ENCODE results near the gene ASB18. TPM values are rescaled to one million over a fixed set of nuclear protein-coding genes. Genes with fewer than 3 reads are reported as not detected.

The ASB18 gene
- total RNA-seq, 1 experiment from 2014 or later, result not detected

DNA sequence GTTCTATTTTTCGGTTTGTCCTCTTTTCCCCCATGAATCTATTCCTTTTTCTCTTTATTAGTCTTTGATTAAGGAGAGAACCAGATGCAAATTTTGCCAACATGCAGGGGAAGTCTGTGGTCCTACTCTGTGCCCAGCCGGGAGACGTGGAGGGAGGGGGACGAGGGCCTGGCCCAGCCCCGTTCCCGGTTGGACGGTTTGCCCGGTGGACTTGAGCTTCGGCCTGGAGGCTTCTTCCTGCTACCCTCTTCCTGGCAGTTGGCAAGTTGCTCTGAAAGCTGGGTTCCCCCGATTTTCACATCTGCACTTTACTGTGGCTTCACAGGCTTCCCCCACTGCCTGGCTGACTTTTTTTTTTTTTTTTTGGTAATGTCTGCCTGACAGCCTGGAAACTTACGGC, 56.7 kb downstream of the ASB18 start:
- CTCF ChIA-PET, result no interaction called here
- no TSS peak for BruUV-seq (replicated peaks)
- RAD21 ChIA-PET (ENCODE audit: low non-redundant PET in 1 of 2, low total read pairs in 2 of 2, uncharacterized antibody in 2 of 2, unreplicated experiment in 2 of 2), result no interaction called here

More for the DNA sequence above, 56.7 kb downstream of the ASB18 start:
- H3K4me2 ChIP-seq (ENCODE audit: low read length), result no peak overlapping the region
- no peaks in the 10 kb centered on the region for H3K9me3 ChIP-seq (ENCODE audit: control insufficient read depth in 1 of 2, insufficient read depth in 1 of 2, low read depth in 1 of 2, low read length in 2 of 2)
- ATAC-seq (no peak), DNase-seq (ENCODE audit: low read depth, low spot score) (no peak)
- H2AFZ ChIP-seq (ENCODE audit: low read depth, low read length, poor library complexity, severe bottlenecking), result no peak overlapping the region
- no peak overlapping the region for H3K9ac ChIP-seq (ENCODE audit: low read length)
- H3K4me3 ChIP-seq (replicated peaks in 1 of 2; ENCODE audit: low read depth in 1 of 2, low read length in 2 of 2), result no peak overlapping the region
- no peak overlapping the region for H3K27ac ChIP-seq (ENCODE audit: low read depth, low read length)
- POLR2A ChIA-PET, result interaction anchor here (0.7 kb wide), 1 partner anchor 228 kb away, joined by 4 read pairs; no protein-coding TSS in a partner anchor
- no peaks in the 10 kb centered on the region for H3K36me3 ChIP-seq (ENCODE audit: control insufficient read depth in 1 of 2, insufficient read depth in 2 of 2, low read length in 2 of 2)
- H3K4me1 ChIP-seq (ENCODE audit: control insufficient read depth in 1 of 2, insufficient read depth in 2 of 2, low read length in 2 of 2), result no peaks in the 10 kb centered on the region
- TF ChIP-seq, protein P1, sequence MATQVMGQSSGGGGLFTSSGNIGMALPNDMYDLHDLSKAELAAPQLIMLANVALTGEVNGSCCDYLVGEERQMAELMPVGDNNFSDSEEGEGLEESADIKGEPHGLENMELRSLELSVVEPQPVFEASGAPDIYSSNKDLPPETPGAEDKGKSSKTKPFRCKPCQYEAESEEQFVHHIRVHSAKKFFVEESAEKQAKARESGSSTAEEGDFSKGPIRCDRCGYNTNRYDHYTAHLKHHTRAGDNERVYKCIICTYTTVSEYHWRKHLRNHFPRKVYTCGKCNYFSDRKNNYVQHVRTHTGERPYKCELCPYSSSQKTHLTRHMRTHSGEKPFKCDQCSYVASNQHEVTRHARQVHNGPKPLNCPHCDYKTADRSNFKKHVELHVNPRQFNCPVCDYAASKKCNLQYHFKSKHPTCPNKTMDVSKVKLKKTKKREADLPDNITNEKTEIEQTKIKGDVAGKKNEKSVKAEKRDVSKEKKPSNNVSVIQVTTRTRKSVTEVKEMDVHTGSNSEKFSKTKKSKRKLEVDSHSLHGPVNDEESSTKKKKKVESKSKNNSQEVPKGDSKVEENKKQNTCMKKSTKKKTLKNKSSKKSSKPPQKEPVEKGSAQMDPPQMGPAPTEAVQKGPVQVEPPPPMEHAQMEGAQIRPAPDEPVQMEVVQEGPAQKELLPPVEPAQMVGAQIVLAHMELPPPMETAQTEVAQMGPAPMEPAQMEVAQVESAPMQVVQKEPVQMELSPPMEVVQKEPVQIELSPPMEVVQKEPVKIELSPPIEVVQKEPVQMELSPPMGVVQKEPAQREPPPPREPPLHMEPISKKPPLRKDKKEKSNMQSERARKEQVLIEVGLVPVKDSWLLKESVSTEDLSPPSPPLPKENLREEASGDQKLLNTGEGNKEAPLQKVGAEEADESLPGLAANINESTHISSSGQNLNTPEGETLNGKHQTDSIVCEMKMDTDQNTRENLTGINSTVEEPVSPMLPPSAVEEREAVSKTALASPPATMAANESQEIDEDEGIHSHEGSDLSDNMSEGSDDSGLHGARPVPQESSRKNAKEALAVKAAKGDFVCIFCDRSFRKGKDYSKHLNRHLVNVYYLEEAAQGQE (IDR thresholded peaks at IDR 0.05; ENCODE audit: low read depth), result no peak
- TF ChIP-seq, protein P2, sequence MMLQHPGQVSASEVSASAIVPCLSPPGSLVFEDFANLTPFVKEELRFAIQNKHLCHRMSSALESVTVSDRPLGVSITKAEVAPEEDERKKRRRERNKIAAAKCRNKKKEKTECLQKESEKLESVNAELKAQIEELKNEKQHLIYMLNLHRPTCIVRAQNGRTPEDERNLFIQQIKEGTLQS (IDR thresholded peaks at IDR 0.05), result no peak
- TF ChIP-seq FOSL1 (IDR thresholded peaks at IDR 0.05; ENCODE audit: low read depth) (no peak), SP1 (IDR thresholded peaks at IDR 0.05; ENCODE audit: low read depth) (no peak), ZFX (IDR thresholded peaks at IDR 0.05) (no peak), EZH2 (IDR thresholded peaks at IDR 0.05) (no peak), EGR1 (IDR thresholded peaks at IDR 0.05; ENCODE audit: low read depth) (no peak), ZNF274 (IDR thresholded peaks at IDR 0.05; ENCODE audit: low read depth, low read length) (no peak), RAD21 (IDR thresholded peaks at IDR 0.05; ENCODE audit: low read depth) (no peak), JUND (IDR thresholded peaks at IDR 0.05) (no peak), CBX3 (IDR thresholded peaks at IDR 0.05; ENCODE audit: low read depth) (no peak), ELF1 (IDR thresholded peaks at IDR 0.05; ENCODE audit: borderline replicate concordance, low read depth) (no peak), SIN3A (IDR thresholded peaks at IDR 0.05; ENCODE audit: low read depth) (no peak), SRF (IDR thresholded peaks at IDR 0.05; ENCODE audit: low read depth) (no peak)
- TF ChIP-seq, protein P3, sequence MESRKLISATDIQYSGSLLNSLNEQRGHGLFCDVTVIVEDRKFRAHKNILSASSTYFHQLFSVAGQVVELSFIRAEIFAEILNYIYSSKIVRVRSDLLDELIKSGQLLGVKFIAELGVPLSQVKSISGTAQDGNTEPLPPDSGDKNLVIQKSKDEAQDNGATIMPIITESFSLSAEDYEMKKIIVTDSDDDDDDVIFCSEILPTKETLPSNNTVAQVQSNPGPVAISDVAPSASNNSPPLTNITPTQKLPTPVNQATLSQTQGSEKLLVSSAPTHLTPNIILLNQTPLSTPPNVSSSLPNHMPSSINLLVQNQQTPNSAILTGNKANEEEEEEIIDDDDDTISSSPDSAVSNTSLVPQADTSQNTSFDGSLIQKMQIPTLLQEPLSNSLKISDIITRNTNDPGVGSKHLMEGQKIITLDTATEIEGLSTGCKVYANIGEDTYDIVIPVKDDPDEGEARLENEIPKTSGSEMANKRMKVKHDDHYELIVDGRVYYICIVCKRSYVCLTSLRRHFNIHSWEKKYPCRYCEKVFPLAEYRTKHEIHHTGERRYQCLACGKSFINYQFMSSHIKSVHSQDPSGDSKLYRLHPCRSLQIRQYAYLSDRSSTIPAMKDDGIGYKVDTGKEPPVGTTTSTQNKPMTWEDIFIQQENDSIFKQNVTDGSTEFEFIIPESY (IDR thresholded peaks at IDR 0.05; ENCODE audit: extremely low read depth, insufficient replicate concordance, low read length), result no peak
- no peaks in the 10 kb centered on the region for H3K27me3 ChIP-seq (ENCODE audit: insufficient read depth, low read length)
- H3K9me2 ChIP-seq (ENCODE audit: insufficient read depth), result no peaks in the 10 kb centered on the region
- no peaks in the 10 kb centered on the region for H3K79me2 ChIP-seq (ENCODE audit: insufficient read depth, low read length)
- H4K20me1 ChIP-seq (ENCODE audit: insufficient read depth), result no peaks in the 10 kb centered on the region
- intact Hi-C loops (cut with micrococcal nuclease), result no loop called here
